ENCODE data around the gene KLHDC4.

DNA sequence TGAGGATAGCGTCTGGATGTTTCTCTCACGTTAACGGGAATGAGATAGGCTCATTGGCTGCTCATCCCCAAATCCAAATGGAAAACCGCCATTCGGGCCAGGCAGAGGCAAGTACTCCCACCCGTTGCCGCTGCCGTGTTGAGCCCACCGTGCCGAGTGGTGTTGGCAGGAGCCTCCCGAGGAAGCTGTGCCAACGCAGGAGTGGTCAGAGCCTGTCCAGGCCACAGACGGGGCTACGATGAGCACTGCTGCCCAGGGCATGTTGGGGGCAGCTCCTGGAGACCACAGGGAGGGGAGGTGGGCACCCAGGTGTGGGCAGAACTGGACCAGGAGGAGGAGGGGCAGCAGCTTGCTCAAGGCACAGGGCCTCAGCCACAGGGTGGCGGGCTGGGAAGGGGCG lies 72.0 kb downstream of the KLHDC4 start:
- TF ChIP-seq, protein P1, sequence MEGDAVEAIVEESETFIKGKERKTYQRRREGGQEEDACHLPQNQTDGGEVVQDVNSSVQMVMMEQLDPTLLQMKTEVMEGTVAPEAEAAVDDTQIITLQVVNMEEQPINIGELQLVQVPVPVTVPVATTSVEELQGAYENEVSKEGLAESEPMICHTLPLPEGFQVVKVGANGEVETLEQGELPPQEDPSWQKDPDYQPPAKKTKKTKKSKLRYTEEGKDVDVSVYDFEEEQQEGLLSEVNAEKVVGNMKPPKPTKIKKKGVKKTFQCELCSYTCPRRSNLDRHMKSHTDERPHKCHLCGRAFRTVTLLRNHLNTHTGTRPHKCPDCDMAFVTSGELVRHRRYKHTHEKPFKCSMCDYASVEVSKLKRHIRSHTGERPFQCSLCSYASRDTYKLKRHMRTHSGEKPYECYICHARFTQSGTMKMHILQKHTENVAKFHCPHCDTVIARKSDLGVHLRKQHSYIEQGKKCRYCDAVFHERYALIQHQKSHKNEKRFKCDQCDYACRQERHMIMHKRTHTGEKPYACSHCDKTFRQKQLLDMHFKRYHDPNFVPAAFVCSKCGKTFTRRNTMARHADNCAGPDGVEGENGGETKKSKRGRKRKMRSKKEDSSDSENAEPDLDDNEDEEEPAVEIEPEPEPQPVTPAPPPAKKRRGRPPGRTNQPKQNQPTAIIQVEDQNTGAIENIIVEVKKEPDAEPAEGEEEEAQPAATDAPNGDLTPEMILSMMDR (conservative IDR thresholded peaks at IDR 0.05; ENCODE audit: low read depth in 2 of 2), result no peak
- TF ChIP-seq EZH2 (IDR thresholded peaks at IDR 0.05; ENCODE audit: low read depth, unreplicated experiment) (no peak), STAT1 (IDR thresholded peaks at IDR 0.05; ENCODE audit: unreplicated experiment) (no peak), ZNF114 (CRISPR knock-in tag; IDR thresholded peaks at IDR 0.05) (no peak)
- TF ChIP-seq, protein P2, sequence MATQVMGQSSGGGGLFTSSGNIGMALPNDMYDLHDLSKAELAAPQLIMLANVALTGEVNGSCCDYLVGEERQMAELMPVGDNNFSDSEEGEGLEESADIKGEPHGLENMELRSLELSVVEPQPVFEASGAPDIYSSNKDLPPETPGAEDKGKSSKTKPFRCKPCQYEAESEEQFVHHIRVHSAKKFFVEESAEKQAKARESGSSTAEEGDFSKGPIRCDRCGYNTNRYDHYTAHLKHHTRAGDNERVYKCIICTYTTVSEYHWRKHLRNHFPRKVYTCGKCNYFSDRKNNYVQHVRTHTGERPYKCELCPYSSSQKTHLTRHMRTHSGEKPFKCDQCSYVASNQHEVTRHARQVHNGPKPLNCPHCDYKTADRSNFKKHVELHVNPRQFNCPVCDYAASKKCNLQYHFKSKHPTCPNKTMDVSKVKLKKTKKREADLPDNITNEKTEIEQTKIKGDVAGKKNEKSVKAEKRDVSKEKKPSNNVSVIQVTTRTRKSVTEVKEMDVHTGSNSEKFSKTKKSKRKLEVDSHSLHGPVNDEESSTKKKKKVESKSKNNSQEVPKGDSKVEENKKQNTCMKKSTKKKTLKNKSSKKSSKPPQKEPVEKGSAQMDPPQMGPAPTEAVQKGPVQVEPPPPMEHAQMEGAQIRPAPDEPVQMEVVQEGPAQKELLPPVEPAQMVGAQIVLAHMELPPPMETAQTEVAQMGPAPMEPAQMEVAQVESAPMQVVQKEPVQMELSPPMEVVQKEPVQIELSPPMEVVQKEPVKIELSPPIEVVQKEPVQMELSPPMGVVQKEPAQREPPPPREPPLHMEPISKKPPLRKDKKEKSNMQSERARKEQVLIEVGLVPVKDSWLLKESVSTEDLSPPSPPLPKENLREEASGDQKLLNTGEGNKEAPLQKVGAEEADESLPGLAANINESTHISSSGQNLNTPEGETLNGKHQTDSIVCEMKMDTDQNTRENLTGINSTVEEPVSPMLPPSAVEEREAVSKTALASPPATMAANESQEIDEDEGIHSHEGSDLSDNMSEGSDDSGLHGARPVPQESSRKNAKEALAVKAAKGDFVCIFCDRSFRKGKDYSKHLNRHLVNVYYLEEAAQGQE (IDR thresholded peaks at IDR 0.05; ENCODE audit: unreplicated experiment), result no peak

Data from GM23338 (cell line).